MCF 10A (cell line): Measurements from ENCODE around the gene EXO1. TPM values are rescaled to one million over a fixed set of nuclear protein-coding genes. Genes with fewer than 3 reads are reported as not detected.

Experiments used
- BruUV-seq: library from RNA; stranded (reverse); fragments of 400-500 nt; replicated peaks from 2 replicates; lab custom pipeline; 2021; lab: Mats Ljungman, UMichigan
- CTCF ChIA-PET: fragments of 300-600 bp; sonication (Branson Sonifier 250); formaldehyde crosslinking; extraction: SDS; loops from one replicate; lab custom pipeline; 2021; ENCODE audit warnings: antibody characterized with exemption, inconsistent platforms; lab: Yijun Ruan, JAX
- POLR2A ChIA-PET: fragments of 300-600, 350-650 bp; sonication (Branson Sonifier 250); formaldehyde crosslinking; extraction: SDS; loops from one replicate; lab custom pipeline; 2020; ENCODE audit warnings: antibody characterized with exemption, inconsistent platforms; lab: Yijun Ruan, JAX
- DNase-seq: peaks from one replicate; pipeline ENCODE4 v3.0.0-alpha.2; 2018; ENCODE audit not compliant: unreplicated experiment
- H3K27ac Mint-ChIP-seq: one replicate; pipeline ENCODE4 v1.8.0; 2022; ENCODE audit warnings: mild to moderate bottlenecking, low read depth, mixed read lengths; ENCODE audit not compliant: unreplicated experiment
- H3K27me3 Mint-ChIP-seq: one replicate; pipeline ENCODE4 v1.8.0; 2022; ENCODE audit warnings: mixed read lengths; ENCODE audit not compliant: insufficient read depth, unreplicated experiment
- H3K36me3 Mint-ChIP-seq: one replicate; pipeline ENCODE4 v1.8.0; 2022; ENCODE audit warnings: mild to moderate bottlenecking, moderate library complexity, mixed read lengths; ENCODE audit not compliant: insufficient read depth, unreplicated experiment
- H3K4me1 Mint-ChIP-seq: one replicate; pipeline ENCODE4 v1.8.0; 2022; ENCODE audit warnings: mixed read lengths; ENCODE audit not compliant: insufficient read depth, unreplicated experiment
- H3K4me3 Mint-ChIP-seq: one replicate; pipeline ENCODE4 v1.8.0; 2022; ENCODE audit warnings: mild to moderate bottlenecking, moderate library complexity, mixed read lengths; ENCODE audit not compliant: unreplicated experiment
- H3K9me3 Mint-ChIP-seq: one replicate; pipeline ENCODE4 v1.8.0; 2022; ENCODE audit warnings: mixed read lengths; ENCODE audit not compliant: unreplicated experiment
- CTCF ChIP-seq: fragments of 200-600 bp; IDR thresholded peaks from one replicate; pipeline ENCODE4 v1.8.0; 2022; ENCODE audit warnings: antibody characterized with exemption, mild to moderate bottlenecking; ENCODE audit not compliant: unreplicated experiment
- intact Hi-C: fragments of 100-400 bp; cut with micrococcal nuclease; formaldehyde crosslinking; loops from 2 replicates; pipeline ENCODE4 v1.14.1; 2022
- total RNA-seq: library from RNA; stranded (reverse); gene quantifications from 2 replicates; pipeline ENCODE4 v1.2.3, GENCODE V29; 2022

EXO1 gene
- total RNA-seq, 1 experiment from 2014 or later = 17.5 TPM

GRCh38 chr1:241899210-241899609 is 51.2 kb downstream of the EXO1 start:
- intact Hi-C loops = loop anchor here (5.0 kb wide), 1 partner anchor 558 kb away; no protein-coding TSS in a partner anchor
- Mint-ChIP-seq H3K36me3 (no peaks in the 10 kb centered on the region), H3K27me3 (no peaks in the 10 kb centered on the region), H3K27ac (no peak overlapping the region), H3K4me1 (no peaks in the 10 kb centered on the region), H3K4me3 (no peak overlapping the region), H3K9me3 (no peaks in the 10 kb centered on the region)
- no peak for TF ChIP-seq CTCF
- ChIA-PET POLR2A (interaction anchor here (0.8 kb wide), 1 partner anchor 91 kb away, joined by 5 read pairs; no protein-coding TSS in a partner anchor), CTCF (interaction anchor here (0.5 to 14.2 kb wide), 19 partner anchors 9 to 1659 kb away, joined by 3 to 255 read pairs (median 5); partner anchors contain the start of gene MAP1LC3C)
- DNase-seq = no peak
- BruUV-seq = no TSS peak

- CTCF ChIA-PET = interaction anchor here (0.9 to 14.2 kb wide), 9 partner anchors 11 to 555 kb away, joined by 3 to 255 read pairs (median 7); partner anchors contain the start of gene MAP1LC3C
- H3K4me3 Mint-ChIP-seq = no peak overlapping the region
- intact Hi-C loops = no loop called here
- TF ChIP-seq CTCF = no peak
- no peak overlapping the region for H3K27ac Mint-ChIP-seq
- H3K9me3 Mint-ChIP-seq = no peaks in the 10 kb centered on the region
- no TSS peak for BruUV-seq
- no peaks in the 10 kb centered on the region for H3K36me3 Mint-ChIP-seq
- POLR2A ChIA-PET = interaction anchor here (0.8 kb wide), 1 partner anchor 86 kb away, joined by 3 read pairs; no protein-coding TSS in a partner anchor
- H3K4me1 Mint-ChIP-seq = no peaks in the 10 kb centered on the region
- no peaks in the 10 kb centered on the region for H3K27me3 Mint-ChIP-seq
- no peak for DNase-seq
Observed at GRCh38 chr1:241900381-241900780, 52.4 kb downstream of the EXO1 start.

GRCh38 chr1:241902391-241903065 is 54.5 kb downstream of the EXO1 start:
- ChIA-PET CTCF (interaction anchor here (0.6 to 14.2 kb wide), 9 partner anchors 10 to 118 kb away, joined by 3 to 255 read pairs (median 4); partner anchors contain the start of gene MAP1LC3C), POLR2A (no interaction called here)
- BruUV-seq = no TSS peak

More at GRCh38 chr1:241902391-241903065, 54.5 kb downstream of the EXO1 start:
- no peaks in the 10 kb centered on the region for H3K36me3 Mint-ChIP-seq
- TF ChIP-seq CTCF = no peak
- DNase-seq = no peak
- H3K9me3 Mint-ChIP-seq = no peaks in the 10 kb centered on the region
- no peaks in the 10 kb centered on the region for H3K27me3 Mint-ChIP-seq
- no peak overlapping the region for H3K4me3 Mint-ChIP-seq
- no peak overlapping the region for H3K27ac Mint-ChIP-seq
- no peaks in the 10 kb centered on the region for H3K4me1 Mint-ChIP-seq
- intact Hi-C loops = no loop called here
